HepG2 (cell line): ENCODE results near the gene ARIH2. TPM values are rescaled to one million over a fixed set of nuclear protein-coding genes. Genes with fewer than 3 reads are reported as not detected.

ENCODE experiments used
- CERS6 ChIP-seq: sonication (generic); formaldehyde crosslinking; IDR thresholded peaks from 2 replicates; pipeline ENCODE4 v1.5.0; 2020; ENCODE audit warnings: missing genetic modification reagents
- NR0B2 ChIP-seq: sonication (generic); formaldehyde crosslinking; IDR thresholded peaks from 2 replicates; pipeline ENCODE4 v1.4.0; 2020; ENCODE audit warnings: mild to moderate bottlenecking, missing genetic modification reagents
- NRL ChIP-seq: sonication (generic); formaldehyde crosslinking; IDR thresholded peaks from 2 replicates; pipeline ENCODE4 v1.5.0; 2020; ENCODE audit warnings: missing genetic modification reagents, mild to moderate bottlenecking, moderate library complexity, borderline replicate concordance
- SATB2 ChIP-seq: sonication (generic); formaldehyde crosslinking; IDR thresholded peaks from 2 replicates; pipeline ENCODE4 v1.5.0; 2020; ENCODE audit warnings: missing genetic modification reagents
- SOX6 ChIP-seq, 2 experiments: fragments of 450-650 bp in 1 of 2; sonication (generic) in 1 of 2; formaldehyde crosslinking in 1 of 2; IDR thresholded peaks; 2 replicates each; pipeline versions ENCODE4 v1.4.0 to v1.6.1; 2017 to 2020; ENCODE audit warnings: antibody characterized with exemption in 1 of 2, mild to moderate bottlenecking in 1 of 2, missing genetic modification reagents in 1 of 2
- TRIM24 ChIP-seq: sonication (generic); formaldehyde crosslinking; IDR thresholded peaks from 2 replicates; pipeline ENCODE4 v1.8.0; 2022; ENCODE audit warnings: mild to moderate bottlenecking, missing genetic modification reagents
- ZBTB10 ChIP-seq: sonication (generic); formaldehyde crosslinking; IDR thresholded peaks from 2 replicates; pipeline ENCODE4 v1.4.0; 2020; ENCODE audit warnings: missing genetic modification reagents, borderline replicate concordance
- ZNF441 ChIP-seq: sonication (generic); formaldehyde crosslinking; IDR thresholded peaks from 2 replicates; pipeline ENCODE4 v1.7.0; 2021; ENCODE audit warnings: missing genetic modification reagents, borderline replicate concordance
- ZNF639 ChIP-seq: conservative IDR thresholded peaks from 2 replicates; pipeline ENCODE4 v1.6.1; 2018; ENCODE audit warnings: missing genetic modification reagents
- ZNF646 ChIP-seq: sonication (generic); formaldehyde crosslinking; IDR thresholded peaks from 2 replicates; pipeline ENCODE4 v1.9.0; 2021; ENCODE audit warnings: mild to moderate bottlenecking, missing genetic modification reagents
- ZNF710 ChIP-seq: sonication (generic); formaldehyde crosslinking; IDR thresholded peaks from 2 replicates; pipeline ENCODE4 v1.5.0; 2020; ENCODE audit warnings: mild to moderate bottlenecking, missing genetic modification reagents, borderline replicate concordance
- ZNF766 ChIP-seq: sonication (generic); formaldehyde crosslinking; IDR thresholded peaks from 2 replicates; pipeline ENCODE4 v1.5.0; 2020; ENCODE audit warnings: missing genetic modification reagents, borderline replicate concordance
- polyA plus RNA-seq, 8 experiments: library from polyadenylated mRNA; depleted of rRNA in 3 of 8; stranded (reverse) in 7 of 8; unstranded in 1 of 8; fragments of >200 nt; fragmentation: Illumina TruSeq in 4 of 8; extraction: Trizol in 4 of 8; gene quantifications; 2 replicates each; pipeline versions ENCODE4 v1.2.1 to v1.2.3, GENCODE V29; 2011 to 2016; ENCODE audit warnings: low read depth in 4 of 8, missing spikeins in 1 of 8, mixed read lengths in 1 of 8; ENCODE audit not compliant: insufficient read depth in 1 of 8
- total RNA-seq, 5 experiments: library from RNA; depleted of rRNA; stranded (reverse); fragments of >200 nt; fragmentation: Illumina TruSeq; extraction: Trizol; gene quantifications; 2 replicates each; pipeline ENCODE4 v1.2.3, GENCODE V29; 2016; ENCODE audit warnings: low read depth in 1 of 5

The ARIH2 gene
- total and polyA plus RNA-seq, 2 of the 13 experiments (the other 11 are each of a cell fraction or from before 2014, with no cell fraction given): 64.8 to 83.3 TPM

- TF ChIP-seq ZNF646 (CRISPR knock-in tag) (no peak), ZNF710 (CRISPR knock-in tag) (peak; percentile 53), ZNF639 (no peak; the same call in 1 of the 2 replicates), SOX6 (IDR thresholded peaks at IDR 0.05) (no peak), SOX6 (CRISPR knock-in tag; IDR thresholded peaks at IDR 0.05) (peak; percentile 65), SATB2 (no peak), ZNF441 (CRISPR knock-in tag) (peak; percentile 40; the same call in 1 of the 2 replicates), TRIM24 (CRISPR knock-in tag) (no peak), NRL (CRISPR knock-in tag) (no peak), CERS6 (0 out of 2 replicates have a peak, but pooled peaks have one; percentile 58), ZBTB10 (peak; percentile 58; the same call in 1 of the 2 replicates), NR0B2 (CRISPR knock-in tag) (peak; percentile 75), ZNF766 (CRISPR knock-in tag) (no peak; the same call in 1 of the 2 replicates)
Observed at GRCh38 chr3:49017971-49018706, 99.5 kb downstream of the ARIH2 start, which contains the start of gene DALRD3 (continued).
